ENCODE data around the gene RPP25. TPM values are rescaled to one million over a fixed set of nuclear protein-coding genes. Genes with fewer than 3 reads are reported as not detected.

Gene RPP25
- total RNA-seq, 1 experiment from 2014 or later: 31.3 TPM

- no peak for TF ChIP-seq ZNF138 (CRISPR knock-in tag; conservative IDR thresholded peaks at IDR 0.05)
- no peak for TF ChIP-seq OVOL2 (CRISPR knock-in tag; IDR thresholded peaks at IDR 0.05; ENCODE audit: borderline replicate concordance)
Measured at GRCh38 chr15:74954515-74954914, 2.1 kb downstream of the RPP25 start (continued).

- peak; percentile 6 for ATAC-seq
- TF ChIP-seq ZNF263 (CRISPR knock-in tag; IDR thresholded peaks at IDR 0.05; ENCODE audit: low read depth): no peak
- TF ChIP-seq SP1 (CRISPR knock-in tag; conservative IDR thresholded peaks at IDR 0.05): no peak
- TF ChIP-seq FOXP1 (CRISPR knock-in tag; IDR thresholded peaks at IDR 0.05; ENCODE audit: borderline replicate concordance): peak; percentile 41; the same call in 1 of the 2 replicates
- TF ChIP-seq ZNF416 (CRISPR knock-in tag; IDR thresholded peaks at IDR 0.05): no peak
- no peak for TF ChIP-seq ETV6 (CRISPR knock-in tag; IDR thresholded peaks at IDR 0.05)
- peak overlapping the region; percentile 35 for H3K27ac Mint-ChIP-seq
- H3K4me3 Mint-ChIP-seq: no peak overlapping the region; the same call in 1 of the 2 replicates
- no peaks in the 10 kb centered on the region for H3K36me3 Mint-ChIP-seq
- POLR2A ChIA-PET: interaction anchor here (1.0 kb wide), 2 partner anchors 8 to 13 kb away, joined by 3 to 4 read pairs; partner anchors contain the start of gene COX5A
- H3K4me1 Mint-ChIP-seq: peaks cover 41% of the 10 kb centered on the region
- H3K9me3 Mint-ChIP-seq: no peaks in the 10 kb centered on the region
- H3K27me3 Mint-ChIP-seq (ENCODE audit: low read depth): peaks cover 12% of the 10 kb centered on the region
- DNase-seq (ENCODE audit: low spot score): no peak
- CTCF ChIA-PET: interaction anchor here (0.5 to 3.5 kb wide), 50 partner anchors 8 to 735 kb away, joined by 3 to 43 read pairs (median 4); partner anchors contain the start of genes COX5A, CPLX3, FAM219B and LMAN1L
Measured at GRCh38 chr15:74951006-74951405, 5.6 kb downstream of the RPP25 start.

GRCh38 chr15:74950078-74950908 is 6.3 kb downstream of the RPP25 start:
- H3K36me3 Mint-ChIP-seq: no peaks in the 10 kb centered on the region
- H3K4me3 Mint-ChIP-seq: no peak overlapping the region
- ATAC-seq (peak; percentile 79), DNase-seq (ENCODE audit: low spot score) (peak; percentile 94)
- POLR2A ChIA-PET: interaction anchor here (1.0 kb wide), 4 partner anchors 9 to 190 kb away, joined by 3 to 4 read pairs (median 3); partner anchors contain the start of gene COX5A
- peaks cover 5% of the 10 kb centered on the region for H3K27me3 Mint-ChIP-seq (ENCODE audit: low read depth)
- peak overlapping the region; percentile 36 for H3K27ac Mint-ChIP-seq
- CTCF ChIA-PET: interaction anchor here (0.5 to 3.5 kb wide), 54 partner anchors 9 to 736 kb away, joined by 3 to 43 read pairs (median 4); partner anchors contain the start of genes C15orf39, COX5A, CPLX3 and FAM219B
- H3K4me1 Mint-ChIP-seq: peaks cover 36% of the 10 kb centered on the region
- H3K9me3 Mint-ChIP-seq: no peaks in the 10 kb centered on the region
- no peak for TF ChIP-seq SOX15 (CRISPR knock-in tag; IDR thresholded peaks at IDR 0.05)
- TF ChIP-seq E2F1 (CRISPR knock-in tag; IDR thresholded peaks at IDR 0.05): no peak
- TF ChIP-seq ERG (CRISPR knock-in tag; IDR thresholded peaks at IDR 0.05): peak; percentile 39; the same call in 1 of the 2 replicates
- no peak for TF ChIP-seq TEAD1 (CRISPR knock-in tag; IDR thresholded peaks at IDR 0.05)
- no peak for TF ChIP-seq MAX (CRISPR knock-in tag; IDR thresholded peaks at IDR 0.05)
- no peak for TF ChIP-seq GABPB1 (CRISPR knock-in tag; IDR thresholded peaks at IDR 0.05)
- TF ChIP-seq ZNF423 (CRISPR knock-in tag; IDR thresholded peaks at IDR 0.05): no peak; the same call in 1 of the 2 replicates
- TF ChIP-seq PRRX2 (CRISPR knock-in tag; IDR thresholded peaks at IDR 0.05): no peak
- TF ChIP-seq OVOL2 (CRISPR knock-in tag; IDR thresholded peaks at IDR 0.05; ENCODE audit: borderline replicate concordance): no peak
- TF ChIP-seq CREB1 (CRISPR knock-in tag; IDR thresholded peaks at IDR 0.05): no peak
- TF ChIP-seq RORB (CRISPR knock-in tag; IDR thresholded peaks at IDR 0.05): no peak
- no peak for TF ChIP-seq NR1H2 (CRISPR knock-in tag; IDR thresholded peaks at IDR 0.05)
- no peak for TF ChIP-seq ESRRA (CRISPR knock-in tag; IDR thresholded peaks at IDR 0.05; ENCODE audit: borderline replicate concordance)
- TF ChIP-seq ZNF317 (CRISPR knock-in tag; IDR thresholded peaks at IDR 0.05; ENCODE audit: borderline replicate concordance, low read depth): no peak
- no peak for TF ChIP-seq HMGA2 (CRISPR knock-in tag; IDR thresholded peaks at IDR 0.05)
- TF ChIP-seq NR3C1 (CRISPR knock-in tag; conservative IDR thresholded peaks at IDR 0.05; ENCODE audit: low read depth): no peak
- TF ChIP-seq NR2C2 (CRISPR knock-in tag; IDR thresholded peaks at IDR 0.05): no peak
- TF ChIP-seq ZNF121 (CRISPR knock-in tag; IDR thresholded peaks at IDR 0.05): 0 out of 2 replicates have a peak, but pooled peaks have one; percentile 11
- TF ChIP-seq ZBTB21 (CRISPR knock-in tag; IDR thresholded peaks at IDR 0.05; ENCODE audit: borderline replicate concordance): no peak
- no peak for TF ChIP-seq EMX1 (CRISPR knock-in tag; IDR thresholded peaks at IDR 0.05)
- no peak for TF ChIP-seq ARID4B (CRISPR knock-in tag; IDR thresholded peaks at IDR 0.05; ENCODE audit: borderline replicate concordance)

All from WTC11 (cell line).